K562 treated with DMSO at 1 percent for 12 hours (cell line): Measurements from ENCODE around the gene MYOM1. TPM values are rescaled to one million over a fixed set of nuclear protein-coding genes. Genes with fewer than 3 reads are reported as not detected.

Experiments used
- total RNA-seq: library from RNA; unstranded; fragments of 300-600 nt; gene quantifications from 2 replicates; pipeline ENCODE4 v1.2.3, GENCODE V29; 2022; ENCODE audit not compliant: insufficient read depth

Gene MYOM1
- total RNA-seq: 0.55 and 1.6 TPM in 2 replicates

GRCh38 chr18:3219631-3220335 lies at the start of gene MYOM1:
TSS of gene MYOM1 (minus strand) at chr18:3219968. CDS start at chr18:3215223, 4,745 bp downstream.

GRCh38 chr18:3261373-3262233 lies 41.8 kb upstream of the MYOM1 start, which contains the start of gene MYL12B:
TSS of gene MYL12B (plus strand) at chr18:3262133. CDS start at chr18:3272899, 10,766 bp downstream.

DNA sequence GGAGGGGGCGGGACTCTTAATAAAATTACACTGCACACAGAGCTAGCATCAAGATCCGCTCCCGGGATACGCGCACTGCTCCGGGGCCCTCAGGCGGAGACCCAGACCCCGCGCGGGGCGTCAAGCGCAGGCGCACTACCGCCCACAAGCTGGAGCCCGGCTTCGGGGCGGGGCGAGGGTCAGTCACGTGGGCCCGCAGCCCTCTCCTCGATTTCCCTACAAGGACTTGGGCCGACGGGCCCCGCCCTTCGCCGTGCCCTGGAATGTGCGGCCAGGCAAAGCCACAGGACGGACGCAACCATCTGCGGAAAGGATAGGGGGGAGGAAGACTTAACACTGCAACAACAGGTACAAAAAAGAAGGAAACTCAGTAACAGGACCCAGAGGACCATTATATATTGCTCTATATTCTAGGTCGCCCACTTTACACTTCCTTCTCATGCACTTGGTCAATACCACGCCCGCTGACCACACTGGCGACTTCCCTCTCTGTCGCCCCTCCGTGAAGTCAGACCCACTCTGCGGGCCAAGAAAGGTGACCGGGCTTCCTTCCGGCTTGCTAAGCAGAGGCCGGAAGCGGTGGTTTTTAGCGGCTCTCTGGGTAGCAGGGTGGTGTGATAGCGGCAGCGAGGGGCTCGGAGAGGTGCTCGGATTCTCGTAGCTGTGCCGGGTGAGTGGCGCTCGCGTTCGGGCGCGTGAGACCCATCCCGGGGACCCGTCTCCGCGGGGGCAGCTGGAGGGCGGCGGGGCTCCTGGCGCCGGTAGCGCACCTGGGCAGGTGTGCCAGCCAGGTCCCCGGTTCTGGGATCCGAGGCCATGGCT lies 27.7 kb upstream of the MYOM1 start, which contains the start of gene MYL12A:
Gene MYL12A, plus strand, starts transcription at position 562 of the 822 bp plus-strand sequence. CDS start 5,447 bp downstream, outside the sequence.

Other genes starting within 250 kb of the MYOM1 start
- gene LPIN2, start 206.8 kb downstream of the MYOM1 start, total RNA-seq: 13.6 and 46.2 TPM in 2 replicates
- 375 and 438 TPM in 2 replicates for gene MYL12A, start 27.8 kb upstream of the MYOM1 start, total RNA-seq
- gene MYL12B, start 42.2 kb upstream of the MYOM1 start, total RNA-seq: 290 and 303 TPM in 2 replicates
- 19.4 and 41.5 TPM in 2 replicates for gene TGIF1, start 230.2 kb upstream of the MYOM1 start, total RNA-seq